ENCODE data around the gene ATG10. TPM values are rescaled to one million over a fixed set of nuclear protein-coding genes. Genes with fewer than 3 reads are reported as not detected.

Gene ATG10
- polyA plus RNA-seq, 1 of the 3 experiments (the other 2 are of a cell fraction), result 3.2 TPM

GRCh38 chr5:81925009-81925408 is 46.8 kb upstream of the ATG10 start:
- TF ChIP-seq GATA2 (CRISPR knock-in tag; IDR thresholded peaks at IDR 0.05) (no peak), FOSL2 (IDR thresholded peaks at IDR 0.05; ENCODE audit: borderline replicate concordance, low read depth) (no peak), TAF1 (IDR thresholded peaks at IDR 0.05; ENCODE audit: borderline replicate concordance, low read depth, low read length) (no peak), SIN3A (IDR thresholded peaks at IDR 0.05; ENCODE audit: borderline replicate concordance, low read depth, low read length) (no peak), TCF12 (IDR thresholded peaks at IDR 0.05) (no peak), JUND (IDR thresholded peaks at IDR 0.05) (no peak), USF2 (IDR thresholded peaks at IDR 0.05; ENCODE audit: borderline replicate concordance, low read depth, low read length) (no peak), FOXM1 (IDR thresholded peaks at IDR 0.05; ENCODE audit: low read depth) (no peak), MEF2A (IDR thresholded peaks at IDR 0.05; ENCODE audit: borderline replicate concordance, low read depth) (no peak), MXI1 (IDR thresholded peaks at IDR 0.05; ENCODE audit: low read depth, low read length) (no peak), IRF3 (IDR thresholded peaks at IDR 0.05; ENCODE audit: low read depth, low read length) (no peak), RAD21 (IDR thresholded peaks at IDR 0.05; ENCODE audit: low read length) (no peak), YY1 (IDR thresholded peaks at IDR 0.05; ENCODE audit: low read depth) (no peak), NRF1 (IDR thresholded peaks at IDR 0.05; ENCODE audit: low read depth, low read length) (no peak), PBX3 (IDR thresholded peaks at IDR 0.05) (no peak)
- no peak overlapping the region for H3K27ac ChIP-seq (ENCODE audit: low read depth in 2 of 2, low read length in 1 of 2)
- H3K4me3 ChIP-seq (ENCODE audit: low read depth in 2 of 2, low read length in 1 of 2), result no peak overlapping the region
- no peak for DNase-seq
- H3K9me2 ChIP-seq, result no peaks in the 10 kb centered on the region
- no peaks in the 10 kb centered on the region for H3K9me3 ChIP-seq
- no peaks in the 10 kb centered on the region for H3F3A ChIP-seq (replicated peaks; ENCODE audit: insufficient read depth)
- H3K27me3 ChIP-seq (ENCODE audit: insufficient read depth), result no peaks in the 10 kb centered on the region
- H3K4me2 ChIP-seq, result no peak overlapping the region
- no peaks in the 10 kb centered on the region for H4K20me1 ChIP-seq (ENCODE audit: insufficient read depth)
- 60% methylated on average over 4 of the region's 4 CpGs for WGBS (ENCODE audit: low lambda C conversion rate)
- no peak overlapping the region for H3K9ac ChIP-seq
- H2AFZ ChIP-seq (ENCODE audit: low read depth), result no peak overlapping the region
- H3K36me3 ChIP-seq (replicated peaks in 1 of 2; ENCODE audit: control insufficient read depth in 1 of 2, insufficient read depth in 2 of 2, low read length in 1 of 2), result no peaks in the 10 kb centered on the region
- ChIA-PET CTCF (no interaction called here), POLR2A (no interaction called here)
- H3K79me2 ChIP-seq (ENCODE audit: insufficient read depth), result no peaks in the 10 kb centered on the region
- peaks cover 0 to 7% of the 10 kb centered on the region in 2 experiments; a peak in 1 of 4 replicates for H3K4me1 ChIP-seq (ENCODE audit: control insufficient read depth in 1 of 2, insufficient read depth in 2 of 2, low read depth in 1 of 2, low read length in 1 of 2)

GRCh38 chr5:81925981-81926380 is 45.8 kb upstream of the ATG10 start:
- Histone ChIP-seq H2AFZ (ENCODE audit: low read depth) (no peak overlapping the region), H3K9ac (no peak overlapping the region), H4K20me1 (ENCODE audit: insufficient read depth) (no peaks in the 10 kb centered on the region), H3K36me3 (replicated peaks in 1 of 2; ENCODE audit: control insufficient read depth in 1 of 2, insufficient read depth in 2 of 2, low read length in 1 of 2) (no peaks in the 10 kb centered on the region), H3K4me2 (no peak overlapping the region), H3K4me1 (ENCODE audit: control insufficient read depth in 1 of 2, insufficient read depth in 2 of 2, low read depth in 1 of 2, low read length in 1 of 2) (peaks cover 0 to 7% of the 10 kb centered on the region in 2 experiments; a peak in 1 of 4 replicates), H3K27me3 (ENCODE audit: insufficient read depth) (no peaks in the 10 kb centered on the region), H3K27ac (ENCODE audit: low read depth in 2 of 2, low read length in 1 of 2) (no peak overlapping the region), H3K79me2 (ENCODE audit: insufficient read depth) (no peaks in the 10 kb centered on the region), H3F3A (replicated peaks; ENCODE audit: insufficient read depth) (no peaks in the 10 kb centered on the region), H3K9me2 (no peaks in the 10 kb centered on the region), H3K9me3 (no peaks in the 10 kb centered on the region), H3K4me3 (ENCODE audit: low read depth in 2 of 2, low read length in 1 of 2) (no peak overlapping the region)
- WGBS (ENCODE audit: low lambda C conversion rate), result 74% methylated on average over 7 of the region's 7 CpGs
- DNase-seq, result no peak
- POLR2A ChIA-PET, result no interaction called here
- CTCF ChIA-PET, result no interaction called here
- TF ChIP-seq EP300 (IDR thresholded peaks at IDR 0.05; ENCODE audit: borderline replicate concordance in 1 of 2, low read depth in 1 of 2, low read length in 1 of 2) (no peak), MEF2A (IDR thresholded peaks at IDR 0.05; ENCODE audit: borderline replicate concordance, low read depth) (no peak), TCF12 (IDR thresholded peaks at IDR 0.05) (no peak), YY1 (IDR thresholded peaks at IDR 0.05; ENCODE audit: low read depth) (no peak), IRF3 (IDR thresholded peaks at IDR 0.05; ENCODE audit: low read depth, low read length) (no peak), RAD21 (IDR thresholded peaks at IDR 0.05; ENCODE audit: low read length) (no peak), USF2 (IDR thresholded peaks at IDR 0.05; ENCODE audit: borderline replicate concordance, low read depth, low read length) (no peak), MXI1 (IDR thresholded peaks at IDR 0.05; ENCODE audit: low read depth, low read length) (no peak), FOXM1 (IDR thresholded peaks at IDR 0.05; ENCODE audit: low read depth) (no peak), TAF1 (IDR thresholded peaks at IDR 0.05; ENCODE audit: borderline replicate concordance, low read depth, low read length) (no peak), SIN3A (IDR thresholded peaks at IDR 0.05; ENCODE audit: borderline replicate concordance, low read depth, low read length) (no peak), EZH2phosphoT487 (IDR thresholded peaks at IDR 0.05; ENCODE audit: borderline replicate concordance, low read depth) (no peak), GABPA (IDR thresholded peaks at IDR 0.05; ENCODE audit: low read depth) (no peak), RCOR1 (IDR thresholded peaks at IDR 0.05; ENCODE audit: low read length) (no peak), CTCF (IDR thresholded peaks at IDR 0.05) (no peak)
